ENCODE measurements around the gene TOX3. TPM values are rescaled to one million over a fixed set of nuclear protein-coding genes. Genes with fewer than 3 reads are reported as not detected.

The TOX3 gene
- total RNA-seq, 4 donors from 2014 or later: 0.47 TPM; not detected in 3

DNA sequence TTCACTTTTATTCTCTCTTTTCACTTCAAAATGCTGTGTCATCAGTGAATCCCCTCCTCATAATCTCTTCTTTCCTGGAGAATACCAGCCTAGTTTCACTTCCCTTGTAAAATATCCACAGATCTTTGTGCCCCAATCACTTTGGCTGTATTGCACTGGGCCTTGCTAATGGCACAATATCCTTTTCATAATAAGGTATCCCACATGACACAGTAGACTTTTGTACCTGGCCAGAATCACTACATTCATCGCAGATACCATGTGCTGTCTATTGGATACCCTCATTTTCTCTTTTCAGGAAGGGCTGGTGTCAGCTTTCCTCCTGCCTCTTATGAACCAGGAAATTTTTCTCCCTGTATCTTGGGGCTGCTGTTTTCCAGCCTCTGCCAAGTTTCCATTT is 25.7 kb upstream of the TOX3 start:
- Histone ChIP-seq H3K36me3 (no peaks in the 10 kb centered on the region), H3K27ac (no peak overlapping the region), H3K4me1 (no peaks in the 10 kb centered on the region), H3K9me3 (no peaks in the 10 kb centered on the region), H3K27me3 (no peaks in the 10 kb centered on the region), H3K4me3 (no peak overlapping the region)
- in situ Hi-C loops (cut with MboI; ENCODE audit: low sequenced_read_pairs in 4 of 4) (no loop called here), intact Hi-C loops (cut with DNase I; ENCODE audit: low total_unique reads) (no loop called here)
- ATAC-seq: no peak
- TF ChIP-seq, protein P1, sequence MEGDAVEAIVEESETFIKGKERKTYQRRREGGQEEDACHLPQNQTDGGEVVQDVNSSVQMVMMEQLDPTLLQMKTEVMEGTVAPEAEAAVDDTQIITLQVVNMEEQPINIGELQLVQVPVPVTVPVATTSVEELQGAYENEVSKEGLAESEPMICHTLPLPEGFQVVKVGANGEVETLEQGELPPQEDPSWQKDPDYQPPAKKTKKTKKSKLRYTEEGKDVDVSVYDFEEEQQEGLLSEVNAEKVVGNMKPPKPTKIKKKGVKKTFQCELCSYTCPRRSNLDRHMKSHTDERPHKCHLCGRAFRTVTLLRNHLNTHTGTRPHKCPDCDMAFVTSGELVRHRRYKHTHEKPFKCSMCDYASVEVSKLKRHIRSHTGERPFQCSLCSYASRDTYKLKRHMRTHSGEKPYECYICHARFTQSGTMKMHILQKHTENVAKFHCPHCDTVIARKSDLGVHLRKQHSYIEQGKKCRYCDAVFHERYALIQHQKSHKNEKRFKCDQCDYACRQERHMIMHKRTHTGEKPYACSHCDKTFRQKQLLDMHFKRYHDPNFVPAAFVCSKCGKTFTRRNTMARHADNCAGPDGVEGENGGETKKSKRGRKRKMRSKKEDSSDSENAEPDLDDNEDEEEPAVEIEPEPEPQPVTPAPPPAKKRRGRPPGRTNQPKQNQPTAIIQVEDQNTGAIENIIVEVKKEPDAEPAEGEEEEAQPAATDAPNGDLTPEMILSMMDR (IDR thresholded peaks at IDR 0.05 in 4 of 5, conservative IDR thresholded peaks at IDR 0.05 in 1 of 5): no peak
- no peak for TF ChIP-seq POLR2A (IDR thresholded peaks at IDR 0.05)
- DNase-seq: no peak

DNA sequence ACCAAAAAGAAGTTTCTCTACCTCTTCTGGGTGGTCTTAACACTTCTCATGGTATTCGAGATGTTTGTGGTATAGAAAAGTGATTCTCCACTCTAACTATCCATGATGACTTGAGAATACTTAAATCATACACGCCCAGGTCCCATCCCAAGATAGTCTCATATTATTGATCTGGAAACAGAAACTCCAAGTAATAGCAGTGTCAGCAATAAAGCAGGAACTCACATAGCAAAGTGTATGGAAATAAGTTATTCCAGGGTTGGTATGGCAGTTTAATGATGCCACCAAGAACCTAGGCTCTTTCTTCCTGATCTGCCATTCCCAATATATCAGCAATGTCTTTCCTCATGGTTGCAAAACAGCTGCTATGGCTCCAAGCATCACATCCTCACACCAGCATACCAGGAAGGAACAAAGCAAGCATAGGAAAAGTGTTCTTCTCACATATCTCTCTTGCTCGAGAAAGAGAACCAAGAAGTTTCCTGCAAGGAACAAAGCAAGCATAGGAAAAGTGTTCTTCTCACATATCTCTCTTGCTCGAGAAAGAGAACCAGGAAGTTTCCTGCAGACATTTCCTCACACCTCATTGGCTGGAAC is 23.6 kb upstream of the TOX3 start:
- no peaks in the 10 kb centered on the region for H3K4me1 ChIP-seq
- no peaks in the 10 kb centered on the region for H3K27me3 ChIP-seq
- no peak overlapping the region for H3K27ac ChIP-seq
- DNase-seq (no peak), ATAC-seq (no peak)
- H3K4me3 ChIP-seq: no peak overlapping the region
- TF ChIP-seq, protein P1 (IDR thresholded peaks at IDR 0.05 in 4 of 5, conservative IDR thresholded peaks at IDR 0.05 in 1 of 5): no peak
- in situ Hi-C loops (cut with MboI; ENCODE audit: low sequenced_read_pairs in 4 of 4): no loop called here
- no peaks in the 10 kb centered on the region for H3K36me3 ChIP-seq
- intact Hi-C loops (cut with DNase I; ENCODE audit: low total_unique reads): no loop called here
- H3K9me3 ChIP-seq: no peaks in the 10 kb centered on the region

DNA sequence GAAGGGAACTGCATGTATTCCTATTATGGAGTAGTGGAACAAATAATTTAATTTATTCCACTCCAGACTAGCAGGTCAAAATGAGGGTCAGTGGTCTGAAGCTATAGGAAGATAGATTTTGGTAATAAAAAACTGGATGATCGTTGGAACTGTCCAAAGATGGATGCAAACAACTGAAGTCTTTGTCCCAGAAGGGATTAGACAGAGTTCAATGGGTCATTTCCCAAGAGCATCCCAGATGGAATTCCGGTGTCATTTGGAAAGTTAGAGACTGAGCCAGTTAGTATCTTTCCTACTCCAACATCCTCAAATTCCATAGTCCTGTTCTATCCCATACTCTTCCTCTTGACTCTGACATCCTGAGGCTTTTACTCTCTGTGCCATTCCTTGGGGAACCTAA is 22.8 kb upstream of the TOX3 start:
- intact Hi-C loops (cut with DNase I; ENCODE audit: low total_unique reads): no loop called here
- in situ Hi-C loops (cut with MboI; ENCODE audit: low sequenced_read_pairs in 4 of 4): no loop called here
- TF ChIP-seq, protein P1 (IDR thresholded peaks at IDR 0.05 in 4 of 5, conservative IDR thresholded peaks at IDR 0.05 in 1 of 5): no peak
- no peak for TF ChIP-seq POLR2A (IDR thresholded peaks at IDR 0.05)
- H3K4me1 ChIP-seq: no peaks in the 10 kb centered on the region
- ATAC-seq: no peak
- H3K9me3 ChIP-seq: no peaks in the 10 kb centered on the region
- no peak overlapping the region for H3K4me3 ChIP-seq
- DNase-seq: no peak
- no peaks in the 10 kb centered on the region for H3K36me3 ChIP-seq
- H3K27ac ChIP-seq: no peak overlapping the region
- H3K27me3 ChIP-seq: no peaks in the 10 kb centered on the region

DNA sequence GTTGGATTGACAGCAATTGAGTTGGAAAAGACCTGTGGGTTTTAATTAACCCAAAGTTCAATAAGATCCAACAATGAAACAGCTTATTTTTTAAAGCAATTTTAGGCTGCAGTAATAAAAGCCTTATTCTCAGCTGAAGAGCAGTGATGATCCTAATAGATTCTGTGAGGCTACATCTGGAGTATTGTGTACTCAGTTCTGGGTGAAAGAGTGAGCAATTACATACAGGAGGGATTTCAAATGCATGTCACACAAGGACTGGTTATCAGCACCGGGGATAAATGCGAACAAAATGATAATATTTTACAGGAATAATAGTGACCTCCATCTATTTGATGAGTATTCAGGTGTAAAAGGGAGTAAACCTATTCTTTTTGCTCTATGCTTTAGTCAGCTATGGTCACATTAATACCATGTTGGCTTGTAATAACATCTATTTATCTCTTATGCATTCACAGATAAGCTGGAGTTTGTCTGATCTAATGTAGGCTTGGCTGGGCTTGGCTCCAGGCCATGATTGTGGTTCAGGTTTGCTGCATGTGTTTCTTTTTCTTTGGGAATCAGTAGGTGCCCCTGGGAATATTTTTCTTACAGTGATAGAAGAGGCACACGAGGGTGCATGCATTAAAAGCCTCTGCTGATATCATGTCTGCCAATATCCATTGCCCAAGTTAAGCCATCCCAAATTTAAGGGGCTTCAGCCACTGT is 22.2 kb upstream of the TOX3 start:
- no peaks in the 10 kb centered on the region for H3K27me3 ChIP-seq
- H3K4me3 ChIP-seq: no peak overlapping the region
- no peaks in the 10 kb centered on the region for H3K36me3 ChIP-seq
- H3K27ac ChIP-seq: no peak overlapping the region
- TF ChIP-seq, protein P1 (IDR thresholded peaks at IDR 0.05 in 4 of 5, conservative IDR thresholded peaks at IDR 0.05 in 1 of 5): no peak
- in situ Hi-C loops (cut with MboI; ENCODE audit: low sequenced_read_pairs in 4 of 4): no loop called here
- DNase-seq (no peak), ATAC-seq (no peak)
- intact Hi-C loops (cut with DNase I; ENCODE audit: low total_unique reads): no loop called here
- no peaks in the 10 kb centered on the region for H3K9me3 ChIP-seq
- no peaks in the 10 kb centered on the region for H3K4me1 ChIP-seq

Data from gastrocnemius medialis (tissue), 4 donors.